IgD-negative memory B cell (primary cell): Measurements from ENCODE around the gene PPIA. TPM values are rescaled to one million over a fixed set of nuclear protein-coding genes. Genes with fewer than 3 reads are reported as not detected.

ENCODE experiments used
- H3K27ac Mint-ChIP-seq, 3 donors: one replicate each; pipeline ENCODE4 v1.8.0; 2020 to 2022; ENCODE audit warnings: mild to moderate bottlenecking in 3 of 3, mixed read lengths in 3 of 3, moderate library complexity in 1 of 3
- H3K27me3 Mint-ChIP-seq: one replicate; pipeline ENCODE4 v1.8.0; 2021; ENCODE audit warnings: mixed read lengths
- H3K36me3 Mint-ChIP-seq: one replicate; pipeline ENCODE4 v1.8.0; 2020; ENCODE audit warnings: mild to moderate bottlenecking, mixed read lengths
- H3K4me1 Mint-ChIP-seq, 3 donors: one replicate each; pipeline ENCODE4 v1.8.0; 2020 to 2022; ENCODE audit warnings: mixed read lengths in 3 of 3, mild to moderate bottlenecking in 1 of 3
- H3K4me3 Mint-ChIP-seq, 4 donors: one replicate each; pipeline ENCODE4 v1.8.0; 2020 to 2022; ENCODE audit warnings: mild to moderate bottlenecking in 4 of 4, mixed read lengths in 4 of 4, moderate library complexity in 3 of 4
- H3K9me3 Mint-ChIP-seq, 3 donors: one replicate each; pipeline ENCODE4 v1.8.0; 2020 to 2021; ENCODE audit warnings: mixed read lengths in 3 of 3, mild to moderate bottlenecking in 1 of 3
- polyA plus RNA-seq: library from polyadenylated mRNA; unstranded; fragments of 300-500 nt; fragmentation: Illumina TruSeq; gene quantifications from one replicate; pipeline ENCODE4 v1.2.3, GENCODE V29; 2021

The PPIA gene
- polyA plus RNA-seq, 1 donor from 2014 or later, result 4,265 TPM

- no peaks in the 10 kb centered on the region for H3K9me3 Mint-ChIP-seq
- peak overlapping the region; percentile 90 to 95 (median 94) for H3K4me3 Mint-ChIP-seq
- H3K4me1 Mint-ChIP-seq, result peaks cover 21 to 25% (median 22%) of the 10 kb centered on the region in 3 donors
- H3K36me3 Mint-ChIP-seq, result peaks cover 2% of the 10 kb centered on the region
- H3K27me3 Mint-ChIP-seq, result no peaks in the 10 kb centered on the region
- H3K27ac Mint-ChIP-seq, result peak overlapping the region in 1 of 3 donors; percentile 94
Measured at GRCh38 chr7:44849259-44849884, 52.9 kb downstream of the PPIA start.

DNA sequence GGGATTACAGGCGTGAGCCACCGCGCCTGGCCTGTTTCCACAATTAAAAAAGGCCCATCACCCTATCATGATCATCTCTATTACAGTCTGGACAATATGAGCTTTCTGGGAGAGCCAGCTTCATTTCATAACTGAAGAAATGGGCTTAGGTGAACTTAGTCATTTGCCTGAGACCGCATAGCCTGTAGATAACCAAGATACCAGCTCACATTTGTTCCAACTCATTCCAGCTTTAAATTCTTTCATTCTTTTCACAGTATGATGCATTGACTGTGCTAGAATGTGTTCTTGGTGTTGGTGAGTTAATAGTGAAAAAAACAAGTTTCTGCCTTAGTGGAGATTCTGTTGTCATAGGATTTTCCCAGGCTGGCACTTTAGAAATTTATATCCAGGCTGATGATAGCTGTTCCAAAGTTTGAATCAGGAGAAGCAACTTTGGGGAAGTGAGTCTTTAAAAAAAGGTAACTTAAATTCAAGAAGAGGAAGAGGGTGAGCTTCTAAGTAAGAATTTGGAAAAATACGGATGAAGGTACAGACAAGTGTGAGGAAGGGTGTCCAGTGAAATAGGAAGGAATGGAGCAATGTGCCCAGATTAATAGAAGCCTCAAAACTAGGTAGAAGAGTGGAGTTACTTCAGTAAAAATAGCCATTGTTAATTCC, 53.5 kb downstream of the PPIA start:
- Mint-ChIP-seq H3K4me1 (peaks cover 17 to 24% (median 22%) of the 10 kb centered on the region in 3 donors), H3K4me3 (peak overlapping the region; percentile 46 to 95 (median 81)), H3K9me3 (no peaks in the 10 kb centered on the region), H3K27ac (peak overlapping the region in 1 of 3 donors; percentile 22), H3K27me3 (no peaks in the 10 kb centered on the region), H3K36me3 (peaks cover 2% of the 10 kb centered on the region)

- H3K27me3 Mint-ChIP-seq, result no peaks in the 10 kb centered on the region
- no peaks in the 10 kb centered on the region for H3K9me3 Mint-ChIP-seq
- peaks cover 8 to 11% (median 10%) of the 10 kb centered on the region in 3 donors for H3K4me1 Mint-ChIP-seq
- H3K4me3 Mint-ChIP-seq, result no peak overlapping the region
- peaks cover 2% of the 10 kb centered on the region for H3K36me3 Mint-ChIP-seq
- no peak overlapping the region for H3K27ac Mint-ChIP-seq
Measured at GRCh38 chr7:44852590-44852989, 56.1 kb downstream of the PPIA start.

Other genes with a start within 250 kb of the PPIA start
- gene DDX56, start 222.8 kb upstream of the PPIA start, polyA plus RNA-seq, result 52.0 TPM
- 59.9 TPM for gene TMED4, start 214.4 kb upstream of the PPIA start, polyA plus RNA-seq
- gene OGDH, start 190.1 kb upstream of the PPIA start, polyA plus RNA-seq, result 26.6 TPM
- gene ZMIZ2, start 47.8 kb upstream of the PPIA start, polyA plus RNA-seq, result 15.5 TPM
- gene H2AZ2, start 51.4 kb downstream of the PPIA start, polyA plus RNA-seq, result 148 TPM
- 1.5 TPM for gene PURB, start 88.8 kb downstream of the PPIA start, polyA plus RNA-seq
- 167 TPM for gene MYO1G, start 182.3 kb downstream of the PPIA start, polyA plus RNA-seq
- gene CCM2, start 203.5 kb downstream of the PPIA start, polyA plus RNA-seq, result 81.8 TPM